ENCODE data around the gene MSI2. TPM values are rescaled to one million over a fixed set of nuclear protein-coding genes. Genes with fewer than 3 reads are reported as not detected.

Gene MSI2
- total and polyA plus RNA-seq, 12 donors, result 25.5 to 135 (median 121) TPM

- ATAC-seq (no peak), DNase-seq (no peak)
- TF ChIP-seq, protein P1, sequence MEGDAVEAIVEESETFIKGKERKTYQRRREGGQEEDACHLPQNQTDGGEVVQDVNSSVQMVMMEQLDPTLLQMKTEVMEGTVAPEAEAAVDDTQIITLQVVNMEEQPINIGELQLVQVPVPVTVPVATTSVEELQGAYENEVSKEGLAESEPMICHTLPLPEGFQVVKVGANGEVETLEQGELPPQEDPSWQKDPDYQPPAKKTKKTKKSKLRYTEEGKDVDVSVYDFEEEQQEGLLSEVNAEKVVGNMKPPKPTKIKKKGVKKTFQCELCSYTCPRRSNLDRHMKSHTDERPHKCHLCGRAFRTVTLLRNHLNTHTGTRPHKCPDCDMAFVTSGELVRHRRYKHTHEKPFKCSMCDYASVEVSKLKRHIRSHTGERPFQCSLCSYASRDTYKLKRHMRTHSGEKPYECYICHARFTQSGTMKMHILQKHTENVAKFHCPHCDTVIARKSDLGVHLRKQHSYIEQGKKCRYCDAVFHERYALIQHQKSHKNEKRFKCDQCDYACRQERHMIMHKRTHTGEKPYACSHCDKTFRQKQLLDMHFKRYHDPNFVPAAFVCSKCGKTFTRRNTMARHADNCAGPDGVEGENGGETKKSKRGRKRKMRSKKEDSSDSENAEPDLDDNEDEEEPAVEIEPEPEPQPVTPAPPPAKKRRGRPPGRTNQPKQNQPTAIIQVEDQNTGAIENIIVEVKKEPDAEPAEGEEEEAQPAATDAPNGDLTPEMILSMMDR (IDR thresholded peaks at IDR 0.05), result no peak
- 92 to 94% methylated on average over 5 of the region's 5 CpGs for WGBS, 2 donors
- Histone ChIP-seq H3K27me3 (no peaks in the 10 kb centered on the region), H3K36me3 (peaks cover 0 to 2% (median 0%) of the 10 kb centered on the region in 9 donors), H3K4me1 (no peaks in the 10 kb centered on the region), H3K27ac (no peak overlapping the region), H3K4me3 (no peak overlapping the region), H3K9me3 (no peaks in the 10 kb centered on the region)
- intact Hi-C loops (cut with DNase I), result no loop called here
Measured at GRCh38 chr17:57644326-57644725, 388.0 kb downstream of the MSI2 start.

DNA sequence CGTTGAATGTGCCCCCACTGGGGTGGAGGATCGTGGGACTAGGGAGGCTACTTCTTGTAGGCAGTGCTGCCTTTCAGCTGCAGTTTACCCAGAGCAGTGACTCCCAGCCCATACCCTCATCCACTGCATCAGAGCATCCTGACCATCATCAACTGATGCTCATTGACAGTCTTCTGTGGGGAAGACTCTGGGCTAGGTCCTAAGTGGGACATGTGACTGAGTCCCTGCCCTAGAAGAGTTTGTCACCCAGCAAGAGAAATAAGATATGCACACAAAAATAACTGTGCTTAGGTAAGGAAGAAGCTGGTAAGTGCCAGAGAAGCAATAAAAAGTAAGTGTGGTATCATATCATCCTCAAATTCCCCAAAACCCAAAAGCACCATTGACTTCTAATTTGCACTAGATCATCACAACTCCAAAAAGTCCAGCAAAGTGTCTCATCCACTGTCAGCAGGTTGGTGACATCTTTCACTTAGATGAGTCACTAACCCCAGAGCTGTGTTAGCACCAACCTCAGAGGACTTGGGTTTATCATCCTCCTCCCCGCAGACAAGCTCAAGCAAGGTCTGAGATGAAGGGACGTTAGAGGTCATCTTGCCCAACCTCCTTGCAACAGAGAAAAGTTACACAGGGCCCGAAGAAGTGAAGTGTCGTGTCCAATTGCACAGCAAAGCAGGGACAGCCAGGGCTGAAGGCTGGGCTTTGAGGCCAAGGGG is 389.8 kb downstream of the MSI2 start:
- WGBS, 2 donors, result 91 to 93% methylated on average over 6 of the region's 6 CpGs
- ATAC-seq, result no peak

DNA sequence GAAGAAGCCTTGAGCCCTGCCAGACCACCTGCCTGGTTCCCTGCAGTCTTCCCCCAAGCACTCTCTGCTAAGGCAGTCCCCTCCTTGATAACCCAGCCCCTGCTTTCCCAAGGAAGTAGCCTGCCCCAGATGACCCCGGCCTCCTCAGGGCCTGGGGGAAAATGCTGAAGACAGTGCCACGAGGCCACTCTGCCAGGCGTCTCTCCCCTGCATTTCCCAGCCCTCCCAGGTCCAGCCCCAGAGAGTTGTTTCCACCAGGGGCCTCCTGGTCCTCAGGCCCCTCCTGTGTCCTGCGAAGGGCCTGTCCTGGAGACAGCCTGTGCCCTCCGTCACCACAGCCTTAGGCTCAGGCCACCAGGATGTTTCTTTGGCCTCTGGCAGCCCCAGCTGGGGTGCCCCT is 392.4 kb downstream of the MSI2 start:
- DNase-seq, result no peak
- ATAC-seq, result no peak
- TF ChIP-seq, protein P1 (IDR thresholded peaks at IDR 0.05), result no peak
- Histone ChIP-seq H3K27ac (no peak overlapping the region), H3K36me3 (peaks cover 0 to 8% (median 0%) of the 10 kb centered on the region in 9 donors), H3K9me3 (no peaks in the 10 kb centered on the region), H3K27me3 (no peaks in the 10 kb centered on the region), H3K4me3 (no peak overlapping the region), H3K4me1 (no peaks in the 10 kb centered on the region)
- WGBS, 2 donors, result 59 to 90% methylated on average over 5 of the region's 5 CpGs
- intact Hi-C loops (cut with DNase I), result no loop called here

More for the DNA sequence above, 389.8 kb downstream of the MSI2 start:
- Histone ChIP-seq H3K4me3 (no peak overlapping the region), H3K27ac (no peak overlapping the region), H3K9me3 (no peaks in the 10 kb centered on the region), H3K4me1 (no peaks in the 10 kb centered on the region), H3K27me3 (no peaks in the 10 kb centered on the region), H3K36me3 (peaks cover 0 to 3% (median 0%) of the 10 kb centered on the region in 9 donors)
- TF ChIP-seq, protein P1 (IDR thresholded peaks at IDR 0.05), result no peak
- DNase-seq, result no peak
- intact Hi-C loops (cut with DNase I), result no loop called here

DNA sequence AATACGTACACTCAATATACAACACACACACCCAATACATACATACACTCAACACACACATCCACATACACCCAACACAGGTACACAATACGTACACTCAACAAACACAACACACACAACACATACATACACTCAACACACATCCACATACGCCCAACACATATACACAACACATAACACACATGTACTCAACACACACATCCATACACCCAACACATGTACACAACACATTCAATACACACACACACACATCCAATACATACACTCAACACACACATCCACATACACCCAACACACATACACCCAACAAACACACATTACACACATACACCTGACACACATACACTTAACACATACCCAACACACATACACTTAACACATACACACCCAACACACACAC is 392.9 kb downstream of the MSI2 start:
- Histone ChIP-seq H3K4me3 (no peak overlapping the region), H3K9me3 (no peaks in the 10 kb centered on the region), H3K27ac (no peak overlapping the region), H3K36me3 (peaks cover 0 to 8% (median 0%) of the 10 kb centered on the region in 9 donors), H3K27me3 (no peaks in the 10 kb centered on the region), H3K4me1 (no peaks in the 10 kb centered on the region)
- intact Hi-C loops (cut with DNase I), result no loop called here
- TF ChIP-seq, protein P1 (IDR thresholded peaks at IDR 0.05), result no peak
- 92 to 98% methylated on average over 3 of the region's 3 CpGs for WGBS, 2 donors
- no peak for ATAC-seq
- DNase-seq, result no peak
